Fibroblast of villous mesenchyme (primary cell): Measurements from ENCODE around the gene TAOK2. TPM values are rescaled to one million over a fixed set of nuclear protein-coding genes. Genes with fewer than 3 reads are reported as not detected.

Experiments used
- DNase-seq: peaks from one replicate; pipeline ENCODE4 v3.0.0-alpha.2; 2010; ENCODE audit warnings: low read depth
- H3K4me3 ChIP-seq: 2 replicates; pipeline ENCODE4 v1.5.1; 2011; ENCODE audit warnings: low read depth, mild to moderate bottlenecking, low read length
- CTCF ChIP-seq: IDR thresholded peaks from 2 replicates; pipeline ENCODE4 v1.5.1; 2012; ENCODE audit warnings: low read depth, mild to moderate bottlenecking, low read length; ENCODE audit not compliant: insufficient read depth
- total RNA-seq: library from RNA; depleted of rRNA; stranded (reverse); fragments of >200 nt; gene quantifications from 2 replicates; pipeline ENCODE4 v1.2.3, GENCODE V29; 2012

TAOK2 gene
- total RNA-seq, 1 donor = 63.9 TPM

- peak; percentile 48 for DNase-seq
- TF ChIP-seq CTCF = peak; percentile 87
- no peak overlapping the region for H3K4me3 ChIP-seq
These were observed 31.9 kb downstream of the TAOK2 start for GRCh38 chr16:30005341-30006094.

GRCh38 chr16:30006095-30006473 lies 32.4 kb downstream of the TAOK2 start:
- H3K4me3 ChIP-seq = no peak overlapping the region
- no peak for DNase-seq
- no peak for TF ChIP-seq CTCF

DNA sequence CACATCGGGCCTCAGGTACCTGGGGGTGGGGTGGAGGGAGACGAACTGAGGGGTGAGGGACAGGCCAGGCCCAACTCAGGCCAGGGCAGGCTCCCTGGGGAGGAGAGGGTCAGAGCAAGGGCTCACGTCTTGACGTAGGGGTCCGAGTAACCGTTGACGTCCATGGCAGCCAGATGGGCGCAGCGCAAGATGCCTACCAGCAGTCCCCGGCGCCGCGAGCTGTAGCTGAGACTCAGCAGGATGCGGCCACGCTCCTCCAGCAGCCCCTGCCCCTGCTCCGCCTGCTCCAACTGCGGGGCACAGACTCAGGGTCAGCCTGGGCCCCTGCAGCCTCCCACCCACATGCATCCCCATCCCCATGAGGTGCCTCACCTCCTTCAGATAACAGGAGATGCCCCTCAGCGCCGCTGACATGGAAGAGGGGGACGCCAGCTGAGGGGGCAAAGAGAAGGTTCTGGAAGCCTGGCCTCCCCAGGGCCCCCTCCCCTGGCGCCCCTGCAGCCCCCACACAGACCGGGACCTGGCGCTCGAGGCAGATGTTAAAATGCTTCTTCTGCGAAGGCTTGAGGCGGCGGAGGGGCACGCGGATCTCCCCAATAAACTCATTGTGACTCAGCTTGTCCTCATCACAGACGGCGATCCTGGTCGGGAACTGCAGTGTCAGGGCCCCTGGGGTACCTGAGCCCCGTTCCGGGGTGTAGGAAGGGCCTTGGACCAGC lies 33.1 kb downstream of the TAOK2 start:
- no peak for TF ChIP-seq CTCF
- no peak overlapping the region for H3K4me3 ChIP-seq
- DNase-seq = no peak

DNA sequence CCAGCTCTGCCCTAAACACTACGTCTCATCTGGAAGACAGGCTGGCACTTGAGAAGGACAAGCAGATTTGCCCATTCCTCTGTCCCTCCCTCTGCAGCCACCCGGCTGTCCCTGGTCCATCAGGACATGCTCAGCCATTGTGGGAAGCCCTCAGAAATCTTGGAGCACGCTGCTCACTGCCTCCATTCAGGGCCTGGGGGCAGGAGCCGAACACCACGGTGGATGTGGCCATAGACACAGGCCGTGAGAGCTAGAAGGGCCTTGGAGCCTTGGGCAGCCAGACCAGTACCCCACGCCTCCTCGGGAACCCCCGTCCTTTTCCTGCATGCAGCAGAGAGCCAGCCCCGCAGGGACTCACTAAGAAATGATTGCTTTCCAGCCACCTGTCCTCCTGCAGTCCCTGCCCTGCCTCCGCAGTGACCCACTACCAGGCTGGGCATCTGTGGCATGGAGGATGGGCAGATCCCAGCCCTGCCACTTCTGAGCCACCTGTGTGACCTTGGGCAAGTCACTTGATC lies 33.8 kb downstream of the TAOK2 start:
- H3K4me3 ChIP-seq = no peak overlapping the region
- DNase-seq = no peak
- no peak for TF ChIP-seq CTCF

GRCh38 chr16:30009085-30009862 lies 35.6 kb downstream of the TAOK2 start:
- no peak for DNase-seq
- no peak for TF ChIP-seq CTCF
- no peak overlapping the region for H3K4me3 ChIP-seq

GRCh38 chr16:30009990-30010843 lies 36.5 kb downstream of the TAOK2 start:
- H3K4me3 ChIP-seq = peak overlapping the region; percentile 12
- DNase-seq = no peak
- TF ChIP-seq CTCF = no peak
